ENCODE data around the gene MOGAT2. TPM values are rescaled to one million over a fixed set of nuclear protein-coding genes. Genes with fewer than 3 reads are reported as not detected.

The MOGAT2 gene
- total RNA-seq, 1 donor from 2014 or later, result not detected

DNA sequence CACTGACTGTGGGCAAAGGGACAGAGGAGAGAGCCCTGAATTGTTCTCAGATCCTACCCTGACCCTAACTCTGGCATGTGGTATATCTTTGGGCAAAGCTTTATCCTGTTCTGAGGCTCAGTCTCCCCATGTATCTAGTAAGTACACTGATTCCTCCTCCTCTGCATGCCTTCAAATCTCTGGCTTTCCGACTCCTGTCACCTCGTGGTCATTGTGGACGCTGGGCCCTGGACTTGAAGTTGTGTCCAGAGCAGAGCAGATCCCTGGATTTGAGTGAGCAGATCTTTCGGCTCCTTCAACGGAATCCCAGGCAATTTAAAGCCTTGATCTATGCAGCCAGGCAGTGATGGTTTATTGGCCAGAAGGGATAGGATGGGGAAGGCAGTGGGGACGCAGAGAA, 3.0 kb downstream of the MOGAT2 start:
- no peak for DNase-seq (ENCODE audit: low spot score)
- peaks cover 4% of the 10 kb centered on the region for H3K4me1 Mint-ChIP-seq (ENCODE audit: low read depth)
- H3K27me3 Mint-ChIP-seq (ENCODE audit: low read depth), result peaks cover 12% of the 10 kb centered on the region
- TF ChIP-seq, protein P1, sequence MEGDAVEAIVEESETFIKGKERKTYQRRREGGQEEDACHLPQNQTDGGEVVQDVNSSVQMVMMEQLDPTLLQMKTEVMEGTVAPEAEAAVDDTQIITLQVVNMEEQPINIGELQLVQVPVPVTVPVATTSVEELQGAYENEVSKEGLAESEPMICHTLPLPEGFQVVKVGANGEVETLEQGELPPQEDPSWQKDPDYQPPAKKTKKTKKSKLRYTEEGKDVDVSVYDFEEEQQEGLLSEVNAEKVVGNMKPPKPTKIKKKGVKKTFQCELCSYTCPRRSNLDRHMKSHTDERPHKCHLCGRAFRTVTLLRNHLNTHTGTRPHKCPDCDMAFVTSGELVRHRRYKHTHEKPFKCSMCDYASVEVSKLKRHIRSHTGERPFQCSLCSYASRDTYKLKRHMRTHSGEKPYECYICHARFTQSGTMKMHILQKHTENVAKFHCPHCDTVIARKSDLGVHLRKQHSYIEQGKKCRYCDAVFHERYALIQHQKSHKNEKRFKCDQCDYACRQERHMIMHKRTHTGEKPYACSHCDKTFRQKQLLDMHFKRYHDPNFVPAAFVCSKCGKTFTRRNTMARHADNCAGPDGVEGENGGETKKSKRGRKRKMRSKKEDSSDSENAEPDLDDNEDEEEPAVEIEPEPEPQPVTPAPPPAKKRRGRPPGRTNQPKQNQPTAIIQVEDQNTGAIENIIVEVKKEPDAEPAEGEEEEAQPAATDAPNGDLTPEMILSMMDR (IDR thresholded peaks at IDR 0.05), result no peak
- no peak overlapping the region for H3K27ac Mint-ChIP-seq (ENCODE audit: unreplicated experiment)
- no peak overlapping the region for H3K4me3 Mint-ChIP-seq (ENCODE audit: unreplicated experiment)
- no peaks in the 10 kb centered on the region for H3K36me3 Mint-ChIP-seq (ENCODE audit: low read depth)
- no peaks in the 10 kb centered on the region for H3K9me3 Mint-ChIP-seq (ENCODE audit: low read depth)

DNA sequence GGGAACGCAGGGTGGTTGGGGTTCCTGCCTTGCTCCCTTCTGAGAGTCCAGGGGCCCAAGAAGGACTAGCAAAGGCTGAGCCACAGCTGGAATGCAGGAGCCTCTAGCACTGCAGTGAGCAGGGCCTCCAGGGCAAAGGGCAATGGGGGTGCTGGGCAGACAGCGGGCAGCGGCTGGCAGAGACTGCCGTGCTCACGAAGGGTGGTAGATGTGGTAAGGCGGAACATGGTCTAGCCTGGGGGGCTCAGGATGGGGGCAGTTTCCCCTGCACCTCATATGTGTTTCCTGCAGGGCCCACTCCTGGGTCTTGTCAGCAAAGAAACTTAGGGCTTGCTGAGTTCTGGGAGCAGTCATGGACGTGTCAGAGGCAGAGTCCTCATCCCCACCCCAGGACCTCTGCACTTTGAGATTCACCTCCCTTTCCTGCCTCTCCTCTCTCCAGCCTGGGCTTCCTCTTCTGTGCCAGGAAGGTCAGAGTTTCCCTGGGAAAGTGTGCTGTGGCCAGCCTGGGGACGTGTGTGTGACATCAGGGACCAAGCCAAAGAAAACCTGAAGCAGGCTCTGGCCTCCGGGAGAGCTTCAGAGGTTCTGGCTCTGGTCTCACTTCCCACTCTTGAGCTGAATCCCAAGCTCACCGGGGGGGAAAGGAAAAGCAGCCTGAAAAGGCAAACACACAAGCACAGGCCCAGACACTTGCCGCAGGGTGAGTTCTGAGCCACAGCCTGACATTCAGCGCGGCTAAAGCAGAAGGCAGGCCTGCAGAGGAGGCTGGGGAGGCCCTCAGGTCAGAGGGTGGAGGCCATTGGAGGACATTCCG, 4.4 kb downstream of the MOGAT2 start:
- no peaks in the 10 kb centered on the region for H3K9me3 Mint-ChIP-seq (ENCODE audit: low read depth)
- H3K4me3 Mint-ChIP-seq (ENCODE audit: unreplicated experiment), result no peak overlapping the region
- no peak for DNase-seq (ENCODE audit: low spot score)
- peaks cover 4% of the 10 kb centered on the region for H3K4me1 Mint-ChIP-seq (ENCODE audit: low read depth)
- no peaks in the 10 kb centered on the region for H3K36me3 Mint-ChIP-seq (ENCODE audit: low read depth)
- TF ChIP-seq, protein P1 (IDR thresholded peaks at IDR 0.05), result no peak
- peak overlapping the region; percentile 41 for H3K27ac Mint-ChIP-seq (ENCODE audit: unreplicated experiment)
- H3K27me3 Mint-ChIP-seq (ENCODE audit: low read depth), result peaks cover 3% of the 10 kb centered on the region

DNA sequence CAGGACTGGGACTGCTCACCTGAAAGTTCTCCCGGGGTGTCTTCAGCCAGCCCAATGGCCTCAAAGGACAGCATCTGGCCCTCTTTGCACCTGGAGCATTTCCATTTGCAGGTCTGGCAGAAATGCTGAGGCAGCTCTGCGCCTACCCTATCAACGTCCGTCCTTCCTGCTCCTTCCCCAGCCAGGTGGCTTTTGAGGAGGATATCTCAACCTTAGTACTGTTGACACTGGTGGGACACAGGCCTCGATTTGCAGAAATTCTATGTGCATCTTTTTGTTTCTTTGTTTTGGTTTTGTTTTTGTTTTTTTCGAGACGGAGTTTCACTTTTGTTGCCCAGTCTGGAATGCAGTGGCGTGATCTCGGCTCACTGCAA, 5.0 kb downstream of the MOGAT2 start:
- peaks cover 4% of the 10 kb centered on the region for H3K4me1 Mint-ChIP-seq (ENCODE audit: low read depth)
- H3K27ac Mint-ChIP-seq (ENCODE audit: unreplicated experiment), result no peak overlapping the region

DNA sequence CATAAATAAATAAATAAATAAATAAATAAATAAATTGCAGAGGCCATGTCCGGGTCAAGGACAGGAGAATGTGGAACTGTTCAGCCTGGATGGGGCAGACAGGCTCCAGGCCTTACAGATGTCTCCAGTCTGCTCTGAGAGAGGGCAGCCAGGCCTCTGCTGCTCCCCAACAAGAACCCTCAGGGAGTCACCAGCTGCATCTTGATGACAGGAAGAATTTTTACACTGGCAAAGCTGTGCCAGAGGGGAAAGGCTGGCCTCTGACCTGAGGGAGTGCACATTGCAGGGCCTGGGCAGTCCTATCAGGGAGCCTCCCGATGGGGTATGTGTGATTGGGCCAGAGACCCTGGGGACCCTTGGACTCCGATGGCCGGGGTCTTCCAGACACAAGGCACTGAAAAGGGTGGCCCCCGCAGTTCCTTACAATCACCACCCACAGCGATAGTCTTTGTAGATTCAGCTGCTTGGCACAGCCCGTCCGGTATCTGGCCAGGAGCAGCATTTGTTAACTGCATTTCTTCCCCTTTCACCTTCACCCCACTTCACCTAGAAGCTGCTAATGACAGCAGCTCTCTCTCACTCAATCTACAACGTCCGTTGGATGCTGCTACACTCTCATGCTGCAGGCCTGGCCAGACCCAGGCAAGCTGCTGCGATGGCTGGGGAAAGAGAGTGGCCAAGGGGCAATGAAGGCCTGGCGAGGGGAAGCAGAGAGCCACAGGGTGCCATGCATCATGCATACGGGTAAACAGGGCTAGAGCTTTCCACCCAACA, 8.1 kb downstream of the MOGAT2 start:
- Mint-ChIP-seq H3K27ac (ENCODE audit: unreplicated experiment) (no peak overlapping the region), H3K9me3 (ENCODE audit: low read depth) (no peaks in the 10 kb centered on the region), H3K36me3 (ENCODE audit: low read depth) (no peaks in the 10 kb centered on the region), H3K4me3 (ENCODE audit: unreplicated experiment) (no peak overlapping the region), H3K27me3 (ENCODE audit: low read depth) (peaks cover 2% of the 10 kb centered on the region), H3K4me1 (ENCODE audit: low read depth) (peaks cover 4% of the 10 kb centered on the region)
- DNase-seq (ENCODE audit: low spot score), result no peak
- TF ChIP-seq, protein P1 (IDR thresholded peaks at IDR 0.05), result no peak

More for the DNA sequence above, 5.0 kb downstream of the MOGAT2 start:
- no peak for DNase-seq (ENCODE audit: low spot score)
- H3K4me3 Mint-ChIP-seq (ENCODE audit: unreplicated experiment), result no peak overlapping the region
- no peaks in the 10 kb centered on the region for H3K36me3 Mint-ChIP-seq (ENCODE audit: low read depth)
- TF ChIP-seq, protein P1 (IDR thresholded peaks at IDR 0.05), result no peak
- no peaks in the 10 kb centered on the region for H3K27me3 Mint-ChIP-seq (ENCODE audit: low read depth)
- H3K9me3 Mint-ChIP-seq (ENCODE audit: low read depth), result no peaks in the 10 kb centered on the region

DNA sequence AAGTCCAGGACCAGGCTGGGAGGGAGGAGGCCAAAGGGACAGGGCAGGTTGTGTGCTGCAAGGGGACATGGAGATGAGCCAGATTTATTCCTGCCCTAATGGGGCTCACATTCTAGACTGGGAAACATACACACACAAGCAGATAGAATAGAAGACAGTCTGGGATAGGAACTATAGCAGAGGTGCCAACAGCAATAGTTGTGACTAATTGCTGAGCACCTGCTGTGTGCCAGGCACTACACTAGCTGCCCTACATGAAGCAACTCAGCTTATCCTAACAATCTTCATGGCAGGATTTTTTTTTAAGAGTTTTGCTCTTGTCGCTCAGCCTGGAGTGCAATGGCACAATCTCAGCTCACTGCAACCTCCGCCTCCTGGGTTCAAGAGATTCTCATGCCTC, 11.4 kb downstream of the MOGAT2 start:
- TF ChIP-seq, protein P1 (IDR thresholded peaks at IDR 0.05), result no peak
- Mint-ChIP-seq H3K27ac (ENCODE audit: unreplicated experiment) (no peak overlapping the region), H3K36me3 (ENCODE audit: low read depth) (no peaks in the 10 kb centered on the region), H3K4me1 (ENCODE audit: low read depth) (no peaks in the 10 kb centered on the region), H3K27me3 (ENCODE audit: low read depth) (peaks cover 4% of the 10 kb centered on the region), H3K4me3 (ENCODE audit: unreplicated experiment) (no peak overlapping the region), H3K9me3 (ENCODE audit: low read depth) (no peaks in the 10 kb centered on the region)
- no peak for DNase-seq (ENCODE audit: low spot score)

All from chondrocyte (in vitro differentiated cells).